Keratinocyte (primary cell): ENCODE results near the gene FAR1.

Experiments used
- EZH2 ChIP-seq: IDR thresholded peaks from one replicate; pipeline ENCODE4 v1.6.1; 2012; ENCODE audit warnings: inconsistent platforms, mild to moderate bottlenecking, low read length, moderate library complexity
- TF ChIP-seq, protein P1 (sequence below), 3 experiments: IDR thresholded peaks in 1 of 3; conservative IDR thresholded peaks in 1 of 3; optimal IDR thresholded peaks in 1 of 3; 2 replicates in 2 of 3; 3 replicates in 1 of 3; pipeline versions ENCODE3 to v1.5.1; 2011; ENCODE audit warnings: low read length in 3 of 3, mild to moderate bottlenecking in 3 of 3, moderate library complexity in 2 of 3, control low read depth in 1 of 3, inconsistent platforms in 1 of 3; ENCODE audit not compliant: insufficient read depth in 2 of 3; ENCODE audit errors: extremely low read depth in 1 of 3

DNA sequence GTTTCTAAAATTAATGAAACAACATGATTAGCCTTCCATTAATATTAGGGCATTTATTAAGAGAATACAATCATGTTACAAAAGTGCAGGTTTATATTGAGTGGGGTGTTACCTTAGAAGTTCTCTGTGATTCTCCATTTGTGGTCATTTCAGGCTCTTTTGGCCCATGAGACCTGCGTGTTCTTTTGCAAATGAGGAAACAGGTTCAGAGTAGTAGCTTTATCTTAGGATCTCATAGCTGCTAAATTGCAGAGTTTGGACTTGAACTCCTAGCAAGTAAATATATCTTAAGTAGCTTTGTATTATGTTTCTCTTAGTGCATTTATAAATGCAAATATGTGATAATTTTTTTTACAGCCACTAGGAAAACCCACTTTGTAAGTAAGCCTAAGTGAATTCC is 18.3 kb downstream of the FAR1 start:
- TF ChIP-seq, protein P1, sequence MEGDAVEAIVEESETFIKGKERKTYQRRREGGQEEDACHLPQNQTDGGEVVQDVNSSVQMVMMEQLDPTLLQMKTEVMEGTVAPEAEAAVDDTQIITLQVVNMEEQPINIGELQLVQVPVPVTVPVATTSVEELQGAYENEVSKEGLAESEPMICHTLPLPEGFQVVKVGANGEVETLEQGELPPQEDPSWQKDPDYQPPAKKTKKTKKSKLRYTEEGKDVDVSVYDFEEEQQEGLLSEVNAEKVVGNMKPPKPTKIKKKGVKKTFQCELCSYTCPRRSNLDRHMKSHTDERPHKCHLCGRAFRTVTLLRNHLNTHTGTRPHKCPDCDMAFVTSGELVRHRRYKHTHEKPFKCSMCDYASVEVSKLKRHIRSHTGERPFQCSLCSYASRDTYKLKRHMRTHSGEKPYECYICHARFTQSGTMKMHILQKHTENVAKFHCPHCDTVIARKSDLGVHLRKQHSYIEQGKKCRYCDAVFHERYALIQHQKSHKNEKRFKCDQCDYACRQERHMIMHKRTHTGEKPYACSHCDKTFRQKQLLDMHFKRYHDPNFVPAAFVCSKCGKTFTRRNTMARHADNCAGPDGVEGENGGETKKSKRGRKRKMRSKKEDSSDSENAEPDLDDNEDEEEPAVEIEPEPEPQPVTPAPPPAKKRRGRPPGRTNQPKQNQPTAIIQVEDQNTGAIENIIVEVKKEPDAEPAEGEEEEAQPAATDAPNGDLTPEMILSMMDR (optimal IDR thresholded peaks at IDR 0.05 in 1 of 3, IDR thresholded peaks at IDR 0.05 in 1 of 3, conservative IDR thresholded peaks at IDR 0.05 in 1 of 3; ENCODE audit: extremely low read depth in 1 of 3, insufficient read depth in 2 of 3, low read length in 3 of 3), result no peak
- TF ChIP-seq EZH2, result no peak
